Breast epithelium (tissue), 3 donors: ENCODE measurements around the gene MITF.

Experiments used
- CTCF ChIP-seq, 3 donors: fragments of 450-650 bp; IDR thresholded peaks; one replicate each; pipeline ENCODE4 v1.5.1; 2016 to 2017; ENCODE audit warnings: antibody characterized with exemption in 3 of 3, mild to moderate bottlenecking in 3 of 3, moderate library complexity in 3 of 3
- POLR2A ChIP-seq: fragments of 450-650 bp; IDR thresholded peaks from one replicate; pipeline ENCODE4 v1.6.1; 2016; ENCODE audit warnings: antibody characterized with exemption, mild to moderate bottlenecking, moderate library complexity
- POLR2AphosphoS5 ChIP-seq, 3 donors: sonication (generic); formaldehyde crosslinking; IDR thresholded peaks; one replicate each; pipeline ENCODE4 v1.6.1; 2017; ENCODE audit warnings: antibody characterized with exemption in 3 of 3

GRCh38 chr3:69938061-69938460 lies 198.8 kb downstream of the MITF start:
- no peak for TF ChIP-seq CTCF (IDR thresholded peaks at IDR 0.05)
- TF ChIP-seq POLR2A, result no peak
- TF ChIP-seq POLR2AphosphoS5 (IDR thresholded peaks at IDR 0.05), result no peak
